Tibial nerve (tissue), 4 donors: ENCODE measurements around the gene KCNK7. TPM values are rescaled to one million over a fixed set of nuclear protein-coding genes. Genes with fewer than 3 reads are reported as not detected.
"Not testable (repeated sequence)": the region's sequence is repeated elsewhere in the genome, so short reads cannot be mapped to it uniquely, and the experiment has no call there.

Source experiments
- DNase-seq, 2 donors: peaks; one replicate each; pipeline ENCODE4 v3.0.0-alpha.2; 2019; ENCODE audit warnings: low spot score in 2 of 2
- H3K27ac ChIP-seq, 4 donors: fragments of 200-600 bp; sonication (generic) in 3 of 4; one replicate each; pipeline ENCODE4 v1.5.1; 2017 to 2019; ENCODE audit warnings: mild to moderate bottlenecking in 1 of 4
- H3K27me3 ChIP-seq, 2 donors: fragments of 200-600 bp; sonication (generic) in 1 of 2; one replicate each; pipeline versions ENCODE4 v1.5.1 to v1.6.0; 2017 to 2019
- H3K36me3 ChIP-seq, 3 donors: fragments of 200-600 bp; sonication (generic); one replicate each; pipeline ENCODE4 v1.5.1; 2018 to 2019
- H3K4me1 ChIP-seq, 4 donors: fragments of 200-600 bp; sonication (generic) in 3 of 4; one replicate each; pipeline ENCODE4 v1.5.1; 2017 to 2019
- H3K4me3 ChIP-seq, 4 donors: fragments of 200-600 bp; sonication (generic) in 3 of 4; one replicate each; pipeline ENCODE4 v1.5.1; 2017 to 2019; ENCODE audit warnings: mild to moderate bottlenecking in 1 of 4, moderate library complexity in 1 of 4
- H3K9me3 ChIP-seq, 4 donors: fragments of 200-600 bp; sonication (generic) in 3 of 4; one replicate each; pipeline ENCODE4 v1.5.1; 2017 to 2019
- EP300 ChIP-seq, 2 donors: sonication (generic); formaldehyde crosslinking; IDR thresholded peaks; one replicate each; pipeline ENCODE4 v1.6.1; 2017; ENCODE audit warnings: antibody characterized with exemption in 2 of 2, mild to moderate bottlenecking in 1 of 2
- POLR2A ChIP-seq, 2 donors: fragments of 450-650 bp; IDR thresholded peaks; one replicate each; pipeline ENCODE4 v1.6.1; 2017; ENCODE audit warnings: antibody characterized with exemption in 2 of 2, mild to moderate bottlenecking in 2 of 2, moderate library complexity in 2 of 2
- WGBS, 2 donors: methylation state at CpG; one replicate each; pipeline ENCODE4 v1.1.5; 2018; 5-methylcytosine and 5-hydroxymethylcytosine counted together
- total RNA-seq, 4 donors: library from RNA; depleted of rRNA; stranded (reverse); fragments of >200 nt; gene quantifications; one replicate each; pipeline ENCODE4 v1.1.0, GENCODE V29; 2016
- TF ChIP-seq, protein P1 (sequence below), 5 experiments: fragments of 200-600 bp in 3 of 5; fragments of 450-650 bp in 2 of 5; sonication (generic) in 3 of 5; IDR thresholded peaks; one replicate each; pipeline ENCODE4 v1.5.1; 2016 to 2019; ENCODE audit warnings: antibody characterized with exemption in 5 of 5, mild to moderate bottlenecking in 3 of 5, moderate library complexity in 2 of 5

KCNK7 gene
- total RNA-seq, 4 donors from 2014 or later, result 0.63 to 3.3 (median 1.2) TPM; not detected in 1

DNA sequence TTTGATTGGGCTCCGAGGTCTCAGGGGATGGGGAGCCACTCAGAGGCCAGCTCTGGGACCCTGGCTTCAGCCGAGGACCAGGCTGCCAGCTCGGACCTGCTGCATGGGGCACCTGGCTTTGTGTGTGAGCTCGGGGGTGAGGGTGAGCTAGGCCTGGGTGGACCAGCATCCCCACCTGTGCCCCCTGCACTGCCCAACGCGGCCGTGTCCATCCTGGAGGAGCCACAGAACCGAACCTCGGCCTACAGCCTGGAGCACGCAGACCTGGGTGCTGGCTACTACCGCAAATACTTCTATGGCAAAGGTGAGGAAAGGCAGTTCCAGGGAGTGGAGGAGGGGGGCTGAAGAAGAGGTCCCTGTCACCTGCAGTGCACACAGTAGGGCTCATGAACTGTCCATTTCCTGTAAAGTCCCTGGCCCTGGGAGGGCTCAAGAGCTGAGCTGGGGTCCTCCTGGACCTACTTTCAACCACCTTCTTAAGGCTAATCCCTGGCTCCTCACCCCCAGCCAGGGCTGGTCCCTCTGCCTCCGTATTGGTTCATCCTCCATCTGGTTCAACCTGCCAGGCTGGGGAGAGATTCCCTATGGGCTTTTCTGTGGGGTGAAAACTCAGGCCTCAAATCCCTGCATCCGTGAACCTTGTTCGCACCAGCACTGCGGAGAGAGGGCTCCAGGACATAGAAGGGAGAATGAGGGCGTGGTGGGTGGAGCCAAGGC, 45.9 kb upstream of the KCNK7 start:
- WGBS, 2 donors, result 75 to 78% methylated on average over 12 to 16 of the region's 16 CpGs
- TF ChIP-seq, protein P1, sequence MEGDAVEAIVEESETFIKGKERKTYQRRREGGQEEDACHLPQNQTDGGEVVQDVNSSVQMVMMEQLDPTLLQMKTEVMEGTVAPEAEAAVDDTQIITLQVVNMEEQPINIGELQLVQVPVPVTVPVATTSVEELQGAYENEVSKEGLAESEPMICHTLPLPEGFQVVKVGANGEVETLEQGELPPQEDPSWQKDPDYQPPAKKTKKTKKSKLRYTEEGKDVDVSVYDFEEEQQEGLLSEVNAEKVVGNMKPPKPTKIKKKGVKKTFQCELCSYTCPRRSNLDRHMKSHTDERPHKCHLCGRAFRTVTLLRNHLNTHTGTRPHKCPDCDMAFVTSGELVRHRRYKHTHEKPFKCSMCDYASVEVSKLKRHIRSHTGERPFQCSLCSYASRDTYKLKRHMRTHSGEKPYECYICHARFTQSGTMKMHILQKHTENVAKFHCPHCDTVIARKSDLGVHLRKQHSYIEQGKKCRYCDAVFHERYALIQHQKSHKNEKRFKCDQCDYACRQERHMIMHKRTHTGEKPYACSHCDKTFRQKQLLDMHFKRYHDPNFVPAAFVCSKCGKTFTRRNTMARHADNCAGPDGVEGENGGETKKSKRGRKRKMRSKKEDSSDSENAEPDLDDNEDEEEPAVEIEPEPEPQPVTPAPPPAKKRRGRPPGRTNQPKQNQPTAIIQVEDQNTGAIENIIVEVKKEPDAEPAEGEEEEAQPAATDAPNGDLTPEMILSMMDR (IDR thresholded peaks at IDR 0.05), result no peak
- TF ChIP-seq EP300 (IDR thresholded peaks at IDR 0.05) (no peak), POLR2A (IDR thresholded peaks at IDR 0.05) (no peak)
- Histone ChIP-seq H3K9me3 (no peaks in the 10 kb centered on the region), H3K4me1 (peaks cover 0 to 74% (median 46%) of the 10 kb centered on the region in 4 donors), H3K27ac (peak overlapping the region in 3 of 4 donors; percentile 90 to 96 (median 91)), H3K36me3 (peaks cover 0 to 63% (median 16%) of the 10 kb centered on the region in 3 donors), H3K4me3 (peak overlapping the region in 3 of 4 donors; percentile 10 to 90 (median 70)), H3K27me3 (no peaks in the 10 kb centered on the region)
- DNase-seq, result no peak

DNA sequence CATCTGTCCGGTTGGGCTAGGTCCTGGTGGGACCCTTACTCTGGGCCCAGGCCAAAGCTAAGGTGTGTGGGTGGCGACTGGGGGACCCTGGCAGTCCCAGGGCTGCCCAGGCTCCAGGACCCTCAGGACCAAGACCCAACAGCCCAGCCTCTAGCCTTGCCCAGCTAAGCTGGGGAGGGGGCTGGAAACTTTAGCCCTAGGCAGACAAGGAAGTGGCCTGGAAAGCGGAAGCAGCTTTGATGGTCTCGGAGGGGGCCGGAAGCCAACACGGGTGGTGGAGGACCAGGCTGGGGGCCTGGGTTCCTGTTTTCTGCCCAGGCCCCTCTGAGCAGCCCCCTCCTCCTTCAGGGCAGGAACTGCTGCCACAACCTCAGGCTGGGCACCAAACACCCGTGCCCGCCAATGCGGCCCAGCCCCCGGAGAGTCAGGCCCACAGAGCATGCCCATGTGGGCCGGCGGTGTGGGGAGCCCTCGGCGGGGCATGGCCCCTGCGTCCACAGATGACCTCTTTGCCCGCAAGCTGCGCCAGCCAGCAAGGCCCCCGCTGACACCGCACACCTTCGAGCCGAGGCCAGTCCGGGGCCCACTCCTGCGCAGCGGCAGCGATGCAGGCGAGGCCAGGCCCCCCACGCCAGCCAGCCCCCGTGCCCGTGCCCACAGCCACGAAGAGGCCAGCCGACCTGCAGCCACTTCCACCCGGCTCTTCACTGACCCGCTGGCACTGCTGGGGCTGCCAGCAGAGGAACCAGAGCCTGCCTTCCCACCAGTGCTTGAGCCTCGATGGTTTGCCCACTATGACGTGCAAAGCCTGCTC, 45.1 kb upstream of the KCNK7 start:
- peak overlapping the region; percentile 10 to 96 (median 90) for H3K27ac ChIP-seq
- TF ChIP-seq EP300 (IDR thresholded peaks at IDR 0.05) (no peak), POLR2A (IDR thresholded peaks at IDR 0.05) (no peak)
- TF ChIP-seq, protein P1 (IDR thresholded peaks at IDR 0.05), result no peak
- H3K4me3 ChIP-seq, result peak overlapping the region in 3 of 4 donors; percentile 10 to 90 (median 70)
- peaks cover 0 to 63% (median 15%) of the 10 kb centered on the region in 3 donors for H3K36me3 ChIP-seq
- WGBS, 2 donors, result 48 to 73% methylated on average over 6 to 26 of the region's 35 CpGs
- peaks cover 0 to 74% (median 46%) of the 10 kb centered on the region in 4 donors for H3K4me1 ChIP-seq
- H3K27me3 ChIP-seq, result no peaks in the 10 kb centered on the region
- DNase-seq, result peak in 1 of 2 donors; percentile 33
- H3K9me3 ChIP-seq, result no peaks in the 10 kb centered on the region

DNA sequence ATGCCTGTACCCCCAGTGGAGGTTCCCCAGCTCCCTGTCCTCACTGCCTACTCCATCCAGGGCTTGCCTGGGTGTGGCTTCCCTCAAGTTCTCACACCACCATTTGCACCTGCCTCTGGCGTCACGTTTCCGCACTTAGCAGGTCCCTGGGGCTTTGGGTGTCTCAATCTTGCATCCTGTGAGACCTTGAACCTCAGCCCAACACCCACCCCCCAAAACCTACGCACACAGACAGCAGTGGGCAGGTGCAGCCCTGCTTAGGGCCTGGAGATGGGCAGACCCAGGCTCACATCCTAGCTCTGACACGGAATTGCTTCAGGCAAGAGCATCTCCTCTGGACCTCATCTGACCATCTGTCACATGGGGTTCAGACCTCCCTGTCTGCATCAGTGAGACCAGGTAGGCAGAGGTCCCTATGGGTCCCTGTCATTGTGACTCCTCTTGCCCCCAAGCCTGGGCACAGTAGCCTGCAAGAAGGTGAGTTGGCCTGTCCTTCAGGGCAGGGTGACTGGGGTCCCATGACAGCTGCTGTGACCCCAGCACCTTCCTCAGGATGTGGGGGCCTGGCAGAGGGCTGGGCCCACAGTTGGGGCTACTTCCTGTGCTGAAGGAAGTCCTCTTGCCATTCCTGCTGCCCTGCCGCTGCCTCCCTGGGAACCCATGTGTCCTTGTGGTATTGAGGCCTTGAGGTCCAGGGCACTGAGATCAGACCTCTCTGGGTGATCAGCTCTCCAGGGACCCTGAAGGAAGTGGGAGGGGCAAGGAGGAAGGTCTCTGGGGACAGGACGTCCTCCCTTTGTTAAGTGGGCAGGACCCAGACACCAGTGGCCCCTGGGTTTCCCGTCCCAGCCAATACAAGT, 44.3 kb upstream of the KCNK7 start:
- TF ChIP-seq, protein P1 (IDR thresholded peaks at IDR 0.05), result no peak
- no peak for TF ChIP-seq EP300 (IDR thresholded peaks at IDR 0.05)
- TF ChIP-seq POLR2A (IDR thresholded peaks at IDR 0.05), result no peak
- Histone ChIP-seq H3K4me1 (peaks cover 0 to 74% (median 46%) of the 10 kb centered on the region in 4 donors), H3K27ac (peak overlapping the region; percentile 57 to 96 (median 90)), H3K36me3 (peaks cover 0 to 63% (median 16%) of the 10 kb centered on the region in 3 donors), H3K4me3 (peak overlapping the region; percentile 36 to 90 (median 66)), H3K9me3 (no peaks in the 10 kb centered on the region), H3K27me3 (no peaks in the 10 kb centered on the region)
- DNase-seq, result no peak
- 38 to 49% methylated on average over 8 of the region's 8 CpGs for WGBS, 2 donors

DNA sequence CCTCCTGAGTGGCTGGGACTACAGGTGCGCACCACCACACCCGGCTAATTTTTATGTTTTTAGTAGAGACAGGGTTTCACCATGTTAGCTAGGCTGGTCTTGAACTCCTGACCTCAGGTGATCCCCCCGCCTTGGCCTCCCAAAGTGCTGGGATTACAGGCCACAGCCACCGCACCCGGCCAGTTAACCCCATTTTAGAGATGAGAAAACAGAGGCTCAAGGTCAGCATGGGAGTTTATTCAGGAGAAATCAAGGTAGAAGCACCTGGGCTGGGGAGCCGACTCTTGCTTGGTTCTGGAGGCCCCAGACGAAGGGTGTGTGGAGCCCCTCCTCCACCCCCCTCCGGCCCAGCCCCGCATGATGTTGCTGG, 43.6 kb upstream of the KCNK7 start:
- peaks cover 0 to 63% (median 19%) of the 10 kb centered on the region in 3 donors for H3K36me3 ChIP-seq
- H3K4me1 ChIP-seq, result peaks cover 0 to 73% (median 46%) of the 10 kb centered on the region in 4 donors
- H3K9me3 ChIP-seq, DNase-seq, H3K27me3 ChIP-seq: not testable (repeated sequence)
- H3K27ac ChIP-seq, result peak overlapping the region; percentile 57 to 96 (median 90)
- peak overlapping the region; percentile 36 to 90 (median 66) for H3K4me3 ChIP-seq
- 69% methylated on average over 9 of the region's 9 CpGs for WGBS, 2 donors

DNA sequence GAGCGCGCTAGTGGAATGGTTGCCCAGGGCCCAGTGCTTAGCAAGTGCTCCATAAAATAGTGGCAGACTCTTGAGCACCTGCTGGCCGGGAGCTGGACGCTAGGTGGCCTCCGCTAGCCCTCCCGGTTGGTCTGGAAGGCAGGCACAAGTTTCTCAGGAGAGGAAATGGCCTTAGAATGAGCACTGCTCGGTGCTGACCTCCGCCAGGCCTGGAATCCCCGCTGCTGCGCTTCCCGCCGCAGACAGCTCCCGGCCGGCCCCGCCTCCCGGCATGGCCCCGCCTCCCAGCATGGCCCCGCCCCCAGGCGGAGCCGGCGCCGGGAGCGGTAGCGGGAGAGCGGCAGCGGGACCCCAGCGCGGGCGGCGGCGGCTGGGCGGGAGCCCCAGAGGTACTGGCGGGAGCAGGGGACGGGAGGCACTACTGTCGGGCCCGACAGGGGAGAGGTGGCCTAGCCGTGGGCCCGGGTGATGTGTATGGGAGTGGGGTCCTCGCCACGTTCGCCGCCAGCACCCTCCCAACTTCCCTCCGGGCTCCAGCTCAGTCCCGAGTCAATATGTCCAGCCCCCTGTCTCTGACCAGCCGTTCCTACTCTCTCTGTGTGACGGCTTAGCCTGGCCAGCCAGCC, 42.3 kb upstream of the KCNK7 start, which contains the start of gene SIPA1:
SIPA1 (plus strand) TSS at position 308 of the 626 bp plus-strand sequence. CDS start 2,821 bp downstream, outside the sequence.
- peaks cover 0 to 60% (median 46%) of the 10 kb centered on the region in 4 donors for H3K4me1 ChIP-seq
- peak within 1 kb of the TSS; percentile 57 to 96 (median 90) for H3K27ac ChIP-seq
- TF ChIP-seq, protein P1 (IDR thresholded peaks at IDR 0.05), result peak in 4 of 5 experiments; percentile 19 to 47 (median 28)
- no peak for TF ChIP-seq EP300 (IDR thresholded peaks at IDR 0.05)
- peak; percentile 63 to 81 for TF ChIP-seq POLR2A (IDR thresholded peaks at IDR 0.05)
- 3 to 5% methylated on average over 39 to 40 of the region's 46 CpGs for WGBS, 2 donors
- H3K27me3 ChIP-seq, result no peaks in the 10 kb centered on the region
- H3K4me3 ChIP-seq, result peak within 1 kb of the TSS; percentile 36 to 90 (median 66)
- peaks cover 0 to 63% (median 11%) of the 10 kb centered on the region in 3 donors for H3K36me3 ChIP-seq
- DNase-seq, result peak in 1 of 2 donors; percentile 57
- no peaks in the 10 kb centered on the region for H3K9me3 ChIP-seq
